ENCODE results near the gene BSN. TPM values are rescaled to one million over a fixed set of nuclear protein-coding genes. Genes with fewer than 3 reads are reported as not detected.
"Not testable (repeated sequence)": the region's sequence is repeated elsewhere in the genome, so short reads cannot be mapped to it uniquely, and the experiment has no call there.

The BSN gene
- polyA plus RNA-seq, 3 donors, result 0.93 to 1.6 (median 1.1) TPM

DNA sequence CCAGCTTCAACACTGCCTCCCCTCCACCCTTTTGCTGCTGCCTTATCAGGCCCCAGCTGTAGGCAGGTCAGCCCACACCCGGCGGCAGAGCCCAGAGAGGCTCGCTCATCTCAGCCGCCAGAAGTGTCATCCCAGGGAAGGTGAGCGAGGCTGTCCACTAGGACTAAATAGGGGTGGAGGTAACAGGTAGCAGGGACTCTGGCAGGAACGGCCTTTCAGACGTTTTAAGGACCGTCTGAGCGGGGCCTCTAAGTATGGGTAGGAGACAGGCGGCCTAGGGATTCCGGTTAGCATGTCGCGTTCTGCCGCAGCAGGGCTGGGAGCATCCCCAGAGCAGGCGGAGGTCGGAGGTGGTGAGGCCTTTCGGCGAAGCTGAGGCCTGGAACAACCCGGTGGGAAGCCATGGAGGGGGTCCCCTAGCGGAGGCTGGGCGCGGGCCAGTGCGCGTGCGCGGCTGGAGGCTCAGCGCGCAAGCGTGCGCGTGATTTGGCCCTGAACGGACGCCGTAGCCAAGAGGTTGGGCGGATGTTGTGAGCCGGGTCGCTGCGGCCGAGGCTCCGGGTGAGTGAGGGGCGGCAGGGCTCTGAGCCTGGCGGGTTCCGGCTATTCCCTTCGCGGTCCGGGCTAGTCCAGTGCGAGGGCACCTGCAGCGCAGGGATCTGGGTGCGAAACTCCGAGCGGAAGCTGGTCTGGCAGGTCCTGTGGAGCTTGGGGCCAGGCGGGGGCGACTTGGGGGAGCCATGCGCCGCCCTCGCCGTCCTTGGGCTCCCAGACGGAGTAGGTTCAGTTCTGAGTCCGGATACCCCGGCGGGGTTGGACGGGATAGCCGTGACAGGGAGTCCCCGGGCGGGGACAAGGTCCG, 135.0 kb downstream of the BSN start, which contains the start of the genes MST1 and RNF123:
Gene MST1, minus strand, starts transcription at position 429 of the 862 bp plus-strand sequence. CDS start 783 bp downstream, outside the sequence.
Gene RNF123, plus strand, starts transcription at position 512 of the 862 bp plus-strand sequence. CDS start 1,609 bp downstream, outside the sequence.
- peak; percentile 80 to 89 (median 87) for DNase-seq (ENCODE audit: low read depth in 3 of 3, low spot score in 2 of 3)

DNA sequence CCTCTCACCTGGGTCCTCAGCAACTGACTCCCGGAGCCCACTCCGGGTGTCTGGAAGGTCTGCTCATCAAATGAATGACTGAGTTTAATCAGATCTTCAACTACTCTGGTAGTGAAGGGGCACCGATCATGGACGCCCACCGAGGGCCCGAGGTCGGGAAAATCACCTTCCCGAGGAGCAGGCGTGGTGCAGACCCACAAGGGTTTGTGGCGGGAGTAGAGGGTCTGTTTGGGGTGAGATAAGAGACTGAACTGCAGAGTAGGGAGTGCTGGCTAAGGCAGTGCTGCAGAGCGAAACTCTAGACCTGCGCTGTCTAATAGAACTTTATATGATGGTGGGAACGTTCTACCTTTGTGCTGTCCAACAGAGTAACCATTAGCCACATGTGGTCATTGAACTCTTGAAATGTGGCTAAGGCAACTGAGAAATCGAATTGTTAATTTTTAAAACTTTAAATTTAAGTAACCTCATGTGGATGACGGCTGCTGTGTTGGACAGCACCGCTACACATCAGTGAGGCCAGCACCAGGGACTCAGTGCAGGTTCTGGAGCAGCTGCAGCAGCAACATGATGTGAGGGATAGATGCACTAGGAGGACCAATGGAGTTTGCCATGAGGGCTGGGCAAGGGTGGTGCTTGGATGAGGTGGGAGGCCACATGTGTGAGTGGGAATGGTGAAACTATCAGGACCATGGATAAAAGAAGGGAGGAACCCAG, 135.8 kb downstream of the BSN start:
- DNase-seq (ENCODE audit: low read depth in 3 of 3, low spot score in 2 of 3), result not testable (repeated sequence)

DNA sequence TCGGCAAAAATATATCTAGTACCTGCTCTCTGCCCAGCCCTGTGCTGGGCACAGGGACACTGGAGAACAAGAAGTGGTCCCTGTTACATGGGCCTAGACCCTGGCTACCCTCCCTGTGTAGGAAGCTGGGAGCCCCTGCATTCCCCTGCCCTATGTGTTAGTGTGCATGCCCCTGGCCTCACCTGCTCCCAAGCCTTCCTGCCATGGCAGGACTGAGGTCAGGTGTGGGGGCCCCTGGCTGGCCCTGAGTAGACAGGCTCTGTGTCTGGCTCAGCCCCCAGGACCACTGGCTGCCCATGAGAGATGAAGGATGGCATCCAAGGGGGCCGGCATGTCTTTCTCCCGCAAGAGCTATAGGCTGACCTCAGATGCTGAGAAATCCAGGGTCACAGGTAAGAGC, 136.6 kb downstream of the BSN start:
- not testable (repeated sequence) for DNase-seq (ENCODE audit: low read depth in 3 of 3, low spot score in 2 of 3)

DNA sequence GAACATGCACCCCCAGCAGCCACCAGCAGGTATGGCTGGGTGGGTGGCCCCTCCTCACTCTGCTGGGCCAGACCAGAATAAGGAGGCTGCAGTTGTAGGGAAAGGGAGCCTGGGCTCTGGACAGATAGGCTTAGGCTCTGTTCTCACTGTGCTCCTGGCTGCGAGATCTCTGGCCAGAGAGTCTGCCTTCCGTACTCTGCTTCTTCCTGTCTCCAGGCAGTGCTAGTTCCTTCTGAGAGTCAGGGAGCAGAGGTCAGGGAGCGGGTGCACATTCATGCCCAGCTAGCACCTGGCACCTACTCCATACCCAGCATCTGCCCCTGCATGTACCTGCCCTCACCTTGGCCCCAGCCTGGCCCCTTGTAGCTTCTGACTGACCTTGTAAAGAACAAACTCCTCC, 137.2 kb downstream of the BSN start:
- not testable (repeated sequence) for DNase-seq (ENCODE audit: low read depth in 3 of 3, low spot score in 2 of 3)

DNA sequence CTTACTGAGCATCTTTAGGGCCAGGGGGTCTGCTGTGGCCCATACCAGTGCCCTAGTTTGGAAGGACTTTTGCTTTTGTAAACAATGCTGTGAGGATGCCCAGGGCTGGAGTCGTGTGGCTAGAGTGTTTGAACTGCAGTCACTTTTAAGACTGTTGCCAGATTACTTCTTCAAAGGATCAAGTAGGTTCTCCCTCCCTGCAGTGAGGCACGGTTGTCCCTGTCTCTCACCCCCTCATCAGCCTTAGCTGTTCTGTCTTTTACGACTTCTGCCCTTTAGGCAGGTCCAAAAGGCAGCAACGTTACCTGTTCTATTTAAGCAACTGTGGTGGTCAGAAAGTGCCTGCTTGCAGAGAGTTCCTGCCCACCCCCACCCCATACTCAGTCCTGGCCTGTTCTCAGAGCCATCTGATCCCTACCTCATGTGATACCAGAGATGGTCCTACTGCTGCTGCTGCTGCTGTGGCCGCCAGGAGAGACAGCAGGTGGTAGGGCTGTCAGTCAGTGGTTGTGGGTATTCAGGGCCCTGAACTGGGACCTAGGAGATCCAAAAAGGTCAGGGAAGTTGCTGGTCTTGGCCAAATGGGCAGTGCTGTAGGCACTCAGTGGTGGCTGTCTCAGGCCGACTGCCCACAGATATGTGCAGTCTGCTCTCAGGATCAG, 140.3 kb downstream of the BSN start:
- not testable (repeated sequence) for DNase-seq (ENCODE audit: low read depth in 3 of 3, low spot score in 2 of 3)

DNA sequence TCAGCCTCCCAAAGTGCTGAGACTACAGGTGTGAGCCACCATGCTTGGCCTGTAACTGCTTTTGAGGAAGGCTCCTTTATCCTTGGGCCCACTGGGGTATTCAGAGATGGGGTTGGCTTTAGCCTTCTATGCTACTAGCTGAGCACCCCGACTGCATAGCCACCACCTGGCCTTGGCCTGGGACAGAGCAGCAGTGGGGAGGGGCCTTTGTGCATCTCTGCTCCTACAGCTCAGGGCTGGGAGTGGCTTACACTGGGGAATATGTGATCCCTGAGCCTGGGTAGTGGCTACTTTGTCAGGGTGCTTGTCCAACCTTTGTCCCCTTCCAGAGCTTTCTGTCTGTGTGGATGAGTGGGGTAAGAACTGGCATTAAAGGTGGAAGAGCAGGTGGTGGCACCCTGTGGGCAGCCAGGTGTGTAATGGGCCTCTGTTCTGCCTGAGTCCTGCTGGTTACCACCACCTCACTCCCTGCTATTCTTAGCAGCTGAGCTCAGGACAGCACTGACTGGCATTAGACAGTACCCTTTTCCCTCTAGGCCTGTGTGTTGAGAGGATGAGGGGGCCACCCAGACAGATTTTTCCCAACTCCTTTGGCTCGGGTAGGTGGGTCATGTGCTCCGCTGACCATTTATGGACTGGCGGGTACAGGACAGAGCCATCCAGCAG, 141.2 kb downstream of the BSN start:
- DNase-seq (ENCODE audit: low read depth in 3 of 3, low spot score in 2 of 3), result not testable (repeated sequence)

DNA sequence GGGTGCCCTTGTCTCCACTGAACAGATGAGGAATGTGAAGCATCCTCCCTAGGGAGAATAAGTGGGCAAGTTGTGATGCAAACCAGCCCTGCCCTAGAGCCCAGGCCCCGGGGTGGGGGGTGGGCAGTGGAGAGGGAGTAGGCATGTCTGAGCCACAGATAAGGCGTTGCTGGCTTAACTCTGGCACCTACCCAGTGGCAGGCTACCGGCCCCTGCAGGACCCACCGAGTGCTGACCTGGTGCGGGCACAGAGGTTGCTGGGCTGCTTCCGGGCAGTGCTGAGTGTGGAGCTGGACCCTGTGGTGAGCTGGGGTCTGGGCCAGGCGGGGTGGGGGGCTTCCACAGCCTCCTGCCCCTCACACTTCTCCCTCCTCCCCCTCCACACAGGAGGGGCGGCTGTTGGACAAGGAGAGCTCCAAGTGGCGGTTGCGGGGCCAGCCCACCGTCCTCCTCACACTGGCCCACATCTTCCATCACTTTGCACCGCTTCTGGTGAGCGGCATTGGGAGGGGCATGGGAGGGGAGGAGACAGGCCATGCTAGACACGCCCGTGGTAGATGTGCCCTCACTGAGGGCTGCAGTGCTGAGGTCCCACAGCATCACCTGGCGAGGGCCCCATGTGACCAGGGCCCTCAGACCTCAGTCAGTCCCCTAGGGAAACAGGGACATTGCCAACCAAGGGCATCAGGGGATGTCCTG, 145.2 kb downstream of the BSN start:
- no peak for DNase-seq (ENCODE audit: low read depth in 3 of 3, low spot score in 2 of 3)

DNA sequence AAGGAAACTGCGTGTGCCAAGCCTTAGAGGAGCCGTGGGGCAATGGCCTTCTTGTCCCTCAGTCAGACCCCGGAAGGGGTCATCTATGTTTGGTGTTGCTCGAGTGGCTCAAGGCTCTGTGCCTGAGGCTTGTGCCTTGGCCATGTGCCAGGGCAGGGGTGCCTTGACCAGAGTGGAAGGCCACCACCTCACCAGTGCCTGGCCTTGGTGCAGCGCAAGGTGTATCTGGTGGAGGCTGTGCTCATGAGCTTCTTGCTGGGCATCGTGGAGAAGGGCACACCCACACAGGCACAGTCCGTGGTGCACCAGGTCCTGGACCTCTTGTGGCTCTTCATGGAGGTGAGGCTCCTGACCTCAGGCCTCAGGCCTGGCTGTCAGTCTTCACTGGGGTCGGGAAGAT, 145.7 kb downstream of the BSN start:
- no peak for DNase-seq (ENCODE audit: low read depth in 3 of 3, low spot score in 2 of 3)

DNA sequence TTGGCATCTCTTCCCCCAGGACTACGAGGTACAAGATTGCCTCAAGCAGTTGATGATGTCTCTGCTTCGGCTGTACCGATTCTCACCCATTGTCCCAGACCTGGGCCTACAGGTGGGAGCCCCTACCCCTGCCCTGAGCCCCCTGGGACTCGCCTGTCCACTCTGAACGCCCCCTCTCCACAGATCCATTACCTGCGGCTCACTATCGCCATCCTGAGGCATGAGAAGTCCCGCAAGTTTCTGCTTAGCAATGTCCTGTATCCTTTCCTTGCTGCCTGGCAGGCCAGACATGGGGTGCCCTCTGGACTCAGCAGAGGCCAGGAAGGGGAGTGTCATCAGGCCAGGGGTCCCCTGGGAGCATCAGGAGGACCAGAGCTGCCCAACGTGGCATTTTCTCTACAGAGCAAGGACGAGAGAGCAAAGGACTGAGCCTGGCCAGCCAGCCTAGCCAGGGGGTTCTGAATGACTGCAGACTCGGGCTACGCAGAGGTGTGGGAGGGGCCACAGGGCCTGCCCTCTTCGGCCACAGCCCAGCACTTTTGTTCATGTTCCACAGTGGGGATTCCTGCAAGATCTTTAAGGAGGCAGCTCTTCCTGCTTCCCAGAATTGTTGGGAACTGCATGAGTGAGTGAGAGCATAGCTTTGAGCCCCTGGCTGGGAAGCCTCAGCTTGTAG, 146.3 kb downstream of the BSN start:
- no peak for DNase-seq (ENCODE audit: low read depth in 3 of 3, low spot score in 2 of 3)

DNA sequence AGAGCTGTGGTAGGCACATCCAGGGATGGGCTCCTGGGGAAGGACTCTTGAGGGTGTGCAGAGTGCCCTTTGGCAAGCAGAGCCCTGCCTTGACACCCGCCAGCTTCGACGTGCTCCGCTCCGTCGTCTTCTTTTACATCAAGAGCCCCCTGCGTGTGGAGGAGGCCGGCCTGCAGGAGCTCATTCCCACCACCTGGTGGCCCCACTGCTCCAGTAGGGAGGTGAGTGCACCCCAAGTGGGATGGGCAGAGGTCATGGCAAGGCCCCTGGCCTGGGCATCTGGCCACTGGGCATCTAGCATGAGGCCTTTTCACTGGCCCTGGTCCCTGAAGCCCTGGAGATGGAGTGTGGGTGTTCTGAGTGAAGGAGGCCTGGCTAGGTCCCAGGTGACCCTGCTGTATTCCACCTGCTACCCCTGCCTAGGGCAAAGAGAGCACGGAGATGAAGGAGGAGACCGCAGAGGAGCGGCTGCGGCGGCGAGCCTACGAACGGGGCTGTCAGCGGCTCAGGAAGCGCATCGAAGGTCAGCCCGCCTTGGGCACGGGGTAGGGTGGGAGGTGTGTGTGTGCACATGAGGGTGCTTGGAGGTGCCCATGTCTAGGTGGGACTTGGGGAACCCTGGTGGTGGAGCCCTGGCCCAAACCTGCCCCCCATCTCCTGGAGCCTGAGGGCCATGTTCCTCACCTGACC, 147.3 kb downstream of the BSN start:
- DNase-seq (ENCODE audit: low read depth in 3 of 3, low spot score in 2 of 3), result no peak

DNA sequence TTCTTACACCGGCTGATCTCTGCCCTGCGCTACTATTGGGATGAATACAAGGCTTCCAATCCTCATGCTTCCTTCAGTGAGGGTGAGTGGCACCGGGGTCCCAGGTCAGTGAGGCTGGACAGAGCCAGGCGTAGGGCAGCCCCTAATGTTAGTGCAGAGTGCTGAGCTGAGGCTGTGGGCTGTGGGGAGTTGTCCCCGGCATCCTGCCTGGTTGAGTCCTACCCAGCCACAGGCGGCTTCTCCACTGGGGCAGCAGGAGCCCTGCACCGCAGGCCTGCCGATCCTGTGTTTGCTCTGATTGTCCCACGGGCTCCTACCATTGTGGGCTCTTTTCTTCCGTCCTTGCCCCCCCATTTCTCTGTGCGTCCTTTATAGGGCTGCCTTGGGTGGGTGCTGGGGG, 148.4 kb downstream of the BSN start:
- DNase-seq (ENCODE audit: low read depth in 3 of 3, low spot score in 2 of 3), result no peak

DNA sequence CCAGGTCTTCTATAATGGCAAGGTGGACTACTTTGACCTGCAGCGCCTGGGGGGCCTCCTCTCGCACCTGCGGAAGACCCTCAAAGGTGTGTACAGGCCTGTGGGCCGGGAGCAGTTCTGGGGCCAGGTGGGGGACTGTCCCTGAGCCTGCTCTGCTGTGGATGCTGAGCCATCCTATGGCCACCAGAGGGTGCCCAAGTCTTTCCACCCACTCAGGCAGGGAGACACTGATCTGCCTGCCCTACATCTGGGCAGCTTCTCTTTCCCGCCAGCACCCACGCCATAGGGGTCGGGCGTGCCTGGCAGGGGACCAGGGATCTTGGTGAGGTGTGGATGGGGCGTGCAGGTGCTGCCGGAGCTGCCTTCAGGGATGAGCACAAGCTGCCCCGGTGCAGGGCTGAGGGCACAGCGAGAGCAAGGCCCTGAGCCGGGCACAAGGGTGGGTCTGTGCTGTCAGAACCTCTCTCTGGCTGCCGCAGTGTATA, 149.2 kb downstream of the BSN start:
- no peak for DNase-seq (ENCODE audit: low read depth in 3 of 3, low spot score in 2 of 3)

DNA sequence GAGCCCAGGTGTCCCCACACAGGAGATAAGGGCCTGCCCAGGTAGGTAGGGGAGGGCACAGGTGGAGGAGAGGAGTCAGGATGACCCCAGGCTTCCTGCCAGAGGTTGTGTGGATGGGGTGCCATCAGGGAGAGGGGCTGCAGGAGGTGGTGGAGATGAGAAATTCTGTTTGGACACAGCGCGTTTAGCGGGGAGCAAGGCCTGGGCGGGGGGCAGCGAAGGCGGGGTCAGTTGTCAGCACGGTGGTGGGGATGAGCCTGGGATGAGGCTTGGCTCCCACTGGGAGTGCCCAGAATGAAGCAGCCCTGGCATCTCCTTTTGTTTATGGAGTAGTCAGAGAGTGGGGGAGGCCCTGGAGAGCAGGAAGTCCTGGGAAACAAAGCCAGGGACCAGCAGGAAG, 149.7 kb downstream of the BSN start:
- no peak for DNase-seq (ENCODE audit: low read depth in 3 of 3, low spot score in 2 of 3)

DNA sequence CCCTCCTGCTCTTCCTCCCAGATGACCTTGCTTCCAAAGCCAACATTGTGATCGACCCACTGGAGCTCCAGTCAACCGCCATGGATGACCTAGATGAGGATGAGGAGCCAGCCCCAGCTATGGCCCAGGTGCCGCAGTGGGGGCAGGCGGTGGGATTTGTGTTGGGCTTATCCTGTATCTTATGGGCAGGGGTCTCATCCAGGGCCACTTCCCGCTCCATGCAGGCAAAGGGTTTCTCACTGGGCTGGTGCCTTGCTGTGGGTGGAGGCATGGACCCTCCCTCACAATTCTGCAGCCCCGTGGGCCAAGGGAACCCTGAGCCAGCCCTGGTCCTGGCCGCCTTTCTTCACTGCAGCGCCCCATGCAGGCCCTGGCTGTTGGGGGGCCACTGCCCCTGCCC, 150.4 kb downstream of the BSN start:
- DNase-seq (ENCODE audit: low read depth in 3 of 3, low spot score in 2 of 3), result no peak

DNA sequence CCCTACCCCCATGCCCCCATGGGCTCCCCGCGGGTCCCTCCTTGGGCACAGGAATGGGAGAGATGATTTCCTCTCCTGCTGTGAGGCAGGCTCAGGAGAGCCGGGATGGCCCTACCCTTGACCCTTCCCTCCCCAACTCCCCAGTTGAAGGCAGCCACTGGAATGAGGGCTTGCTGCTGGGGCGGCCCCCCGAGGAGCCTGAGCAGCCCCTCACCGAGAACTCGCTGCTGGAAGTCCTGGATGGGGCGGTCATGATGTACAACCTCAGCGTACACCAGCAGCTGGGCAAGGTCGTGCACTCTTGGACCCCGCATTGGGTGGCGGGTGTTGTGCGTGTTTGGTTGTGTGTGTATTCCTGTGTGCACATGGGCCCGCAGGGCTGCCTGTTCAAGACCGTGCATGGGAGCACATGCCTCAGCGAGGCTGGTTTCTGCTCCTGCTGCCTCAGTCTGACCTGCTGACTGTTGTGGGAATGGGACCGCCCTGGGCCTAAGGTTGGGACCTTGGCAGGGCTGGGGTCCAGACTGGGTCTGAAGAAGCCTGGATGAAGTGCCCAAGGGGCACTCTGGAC, 151.2 kb downstream of the BSN start:
- no peak for DNase-seq (ENCODE audit: low read depth in 3 of 3, low spot score in 2 of 3)

DNA sequence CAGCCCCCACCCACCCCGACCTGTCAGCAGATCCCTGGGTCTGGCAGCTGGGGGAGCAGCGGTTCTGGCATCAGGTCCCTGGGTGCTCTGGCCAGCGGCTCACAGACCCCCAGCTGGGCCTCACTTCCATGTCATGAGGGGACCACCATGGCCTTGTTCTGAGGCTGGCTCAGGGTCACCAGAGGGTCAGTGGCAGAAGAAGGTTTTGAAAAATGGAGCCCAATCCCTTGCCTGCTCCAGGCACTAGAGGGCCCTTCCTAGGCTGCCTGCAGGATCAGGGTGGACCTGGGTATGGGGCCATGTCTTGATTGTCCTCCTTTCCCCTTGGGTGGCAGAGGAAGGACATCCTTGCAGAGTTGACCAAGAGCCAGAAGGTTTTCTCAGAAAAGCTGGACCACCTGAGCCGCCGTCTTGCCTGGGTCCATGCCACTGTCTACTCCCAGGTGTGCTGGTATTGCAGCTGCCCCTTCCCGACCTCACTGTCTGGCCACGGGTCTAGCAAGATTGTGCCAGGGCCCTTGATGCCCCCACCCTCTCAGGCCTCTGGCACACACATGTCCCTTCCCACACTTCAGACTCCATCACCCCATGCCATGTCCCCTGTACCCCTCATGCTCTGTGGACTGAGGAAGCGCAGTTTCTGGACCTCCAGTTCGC, 152.3 kb downstream of the BSN start:
- no peak for DNase-seq (ENCODE audit: low read depth in 3 of 3, low spot score in 2 of 3)

DNA sequence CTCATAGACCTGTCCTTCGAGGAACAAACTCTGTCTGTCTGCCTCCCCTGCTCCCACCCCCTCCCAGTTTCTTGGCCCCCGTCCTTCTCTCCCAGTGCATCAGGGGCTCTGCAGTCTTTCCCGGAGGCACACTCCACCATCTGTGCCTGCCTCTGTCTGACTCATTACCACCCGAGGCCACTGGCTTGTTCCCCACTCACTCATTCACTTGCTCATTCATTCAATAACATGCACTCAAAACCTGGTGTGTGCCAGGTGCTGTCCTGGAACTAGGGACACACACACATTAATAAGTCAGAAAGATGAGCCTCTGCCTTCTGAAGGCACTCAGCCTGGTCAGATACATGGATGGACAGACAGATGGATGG, 152.8 kb downstream of the BSN start:
- DNase-seq (ENCODE audit: low read depth in 3 of 3, low spot score in 2 of 3), result no peak

DNA sequence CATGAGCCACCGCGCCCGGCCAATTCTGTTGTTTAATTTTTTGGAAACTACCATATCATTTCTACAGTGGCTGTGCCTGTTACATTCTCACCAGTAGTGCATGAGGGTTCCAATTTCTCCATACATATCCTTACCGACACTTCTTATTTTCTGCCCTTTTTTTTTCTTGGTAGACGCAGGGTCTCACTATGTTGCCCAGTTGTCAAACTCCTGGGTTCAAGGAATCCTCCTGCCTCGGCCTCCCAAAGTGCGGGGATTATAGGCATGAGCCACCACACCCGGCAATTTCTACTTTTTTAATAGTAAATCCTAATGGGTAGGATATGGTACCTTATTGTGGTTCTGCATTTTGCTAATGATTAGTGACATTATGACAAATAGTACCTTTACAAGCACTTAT, 155.6 kb downstream of the BSN start:
- no peak for DNase-seq (ENCODE audit: low read depth in 3 of 3, low spot score in 2 of 3)
